WTC11 (cell line): Measurements from ENCODE around the gene ARHGAP28. TPM values are rescaled to one million over a fixed set of nuclear protein-coding genes. Genes with fewer than 3 reads are reported as not detected.
A peak's percentile ranks its signal among the peaks of the same experiment; 100 is the strongest.

Source experiments
- ATAC-seq: fragments of 200-7000 bp; cut with Tn5 transposase; 2 replicates; pipeline ENCODE4 v1.10.0; 2021; ENCODE audit warnings: mild to moderate bottlenecking, moderate library complexity
- Bru-seq: library from RNA; stranded (reverse); fragments of 400-500 nt; gene quantifications from one replicate; lab custom pipeline; 2021; lab: Mats Ljungman, UMichigan
- CTCF ChIA-PET: fragments of 300-600 bp; sonication (Branson Sonifier 250); formaldehyde crosslinking; loops from one replicate; lab custom pipeline; 2021; ENCODE audit warnings: antibody characterized with exemption; lab: Charles Lee
- POLR2A ChIA-PET: fragments of 350-600 bp; sonication (Branson Sonifier 250); formaldehyde crosslinking; loops from one replicate; lab custom pipeline; 2021; ENCODE audit warnings: antibody characterized with exemption; lab: Charles Lee
- DNase-seq: peaks from one replicate; pipeline ENCODE4 v3.0.0; 2021; ENCODE audit warnings: low spot score
- H3K27ac Mint-ChIP-seq: 2 replicates; pipeline ENCODE4 v1.8.0; 2021; ENCODE audit warnings: mixed read lengths
- H3K27me3 Mint-ChIP-seq: 2 replicates; pipeline ENCODE4 v1.8.0; 2021; ENCODE audit warnings: low read depth, mild to moderate bottlenecking, moderate library complexity, mixed read lengths
- H3K36me3 Mint-ChIP-seq: 2 replicates; pipeline ENCODE4 v1.8.0; 2021; ENCODE audit warnings: mixed read lengths
- H3K4me1 Mint-ChIP-seq: 2 replicates; pipeline ENCODE4 v1.8.0; 2022; ENCODE audit warnings: mixed read lengths
- H3K4me3 Mint-ChIP-seq: 2 replicates; pipeline ENCODE4 v1.8.0; 2021; ENCODE audit warnings: mild to moderate bottlenecking, moderate library complexity, mixed read lengths
- H3K9me3 Mint-ChIP-seq: 2 replicates; pipeline ENCODE4 v1.8.0; 2021; ENCODE audit warnings: mixed read lengths
- ATF1 ChIP-seq: sonication (generic); formaldehyde crosslinking; IDR thresholded peaks from 2 replicates; pipeline ENCODE4 v1.8.1; 2023; ENCODE audit warnings: mild to moderate bottlenecking, moderate library complexity, missing genetic modification reagents
- CDX4 ChIP-seq: fragments of 250-450 bp; sonication (Bioruptor Pico); IDR thresholded peaks from 2 replicates; pipeline ENCODE4 v1.9.0; 2021; ENCODE audit warnings: moderate library complexity, mild to moderate bottlenecking, inconsistent platforms, borderline replicate concordance
- E2F5 ChIP-seq: sonication (generic); formaldehyde crosslinking; IDR thresholded peaks from 2 replicates; pipeline ENCODE4 v1.8.1; 2022; ENCODE audit warnings: mild to moderate bottlenecking, moderate library complexity, missing genetic modification reagents
- EMX1 ChIP-seq: fragments of 250-450 bp; sonication (Bioruptor Pico); IDR thresholded peaks from 2 replicates; pipeline ENCODE4 v1.8.0; 2021; ENCODE audit warnings: mild to moderate bottlenecking
- ESRRA ChIP-seq: sonication (generic); formaldehyde crosslinking; IDR thresholded peaks from 2 replicates; pipeline ENCODE4 v1.8.1; 2022; ENCODE audit warnings: mild to moderate bottlenecking, missing genetic modification reagents, borderline replicate concordance
- ETV6 ChIP-seq: sonication (generic); formaldehyde crosslinking; IDR thresholded peaks from 2 replicates; pipeline ENCODE4 v1.8.1; 2022; ENCODE audit warnings: mild to moderate bottlenecking, missing genetic modification reagents
- FOXJ3 ChIP-seq: sonication (generic); formaldehyde crosslinking; IDR thresholded peaks from 2 replicates; pipeline ENCODE4 v1.9.0; 2021; ENCODE audit warnings: missing genetic modification reagents, mild to moderate bottlenecking, borderline replicate concordance
- FOXK1 ChIP-seq: sonication (generic); formaldehyde crosslinking; IDR thresholded peaks from 2 replicates; pipeline ENCODE4 v1.8.0; 2022; ENCODE audit warnings: mild to moderate bottlenecking, moderate library complexity, missing genetic modification reagents
- GABPB1 ChIP-seq: sonication (generic); formaldehyde crosslinking; IDR thresholded peaks from 2 replicates; pipeline ENCODE4 v1.8.1; 2023; ENCODE audit warnings: mild to moderate bottlenecking, missing genetic modification reagents
- GTF2I ChIP-seq: fragments of 250-450 bp; sonication (Bioruptor Pico); conservative IDR thresholded peaks from 2 replicates; pipeline ENCODE4 v1.4.0; 2021; ENCODE audit warnings: mild to moderate bottlenecking
- JAZF1 ChIP-seq: fragments of 250-450 bp; sonication (Bioruptor Pico); IDR thresholded peaks from 2 replicates; pipeline ENCODE4 v1.9.0; 2021; ENCODE audit warnings: moderate library complexity, mild to moderate bottlenecking, inconsistent platforms
- KAT7 ChIP-seq: sonication (generic); formaldehyde crosslinking; IDR thresholded peaks from 2 replicates; pipeline ENCODE4 v1.8.1; 2023; ENCODE audit warnings: missing genetic modification reagents, mild to moderate bottlenecking, borderline replicate concordance
- MXD4 ChIP-seq: fragments of 250-450 bp; sonication (Bioruptor Pico); IDR thresholded peaks from 2 replicates; pipeline ENCODE4 v1.8.0; 2021; ENCODE audit warnings: mild to moderate bottlenecking, moderate library complexity, borderline replicate concordance
- NR1H2 ChIP-seq: sonication (generic); formaldehyde crosslinking; IDR thresholded peaks from 2 replicates; pipeline ENCODE4 v1.9.0; 2021; ENCODE audit warnings: mild to moderate bottlenecking, moderate library complexity, missing genetic modification reagents
- NR2C2 ChIP-seq: sonication (generic); formaldehyde crosslinking; IDR thresholded peaks from 2 replicates; pipeline ENCODE4 v1.8.0; 2022; ENCODE audit warnings: mild to moderate bottlenecking, missing genetic modification reagents
- RELA ChIP-seq: sonication (generic); formaldehyde crosslinking; IDR thresholded peaks from 2 replicates; pipeline ENCODE4 v1.8.1; 2022; ENCODE audit warnings: missing genetic modification reagents, mild to moderate bottlenecking, borderline replicate concordance
- SOX15 ChIP-seq: fragments of 250-450 bp; sonication (Bioruptor Pico); IDR thresholded peaks from 2 replicates; pipeline ENCODE4 v1.9.0; 2021; ENCODE audit warnings: mild to moderate bottlenecking
- SP1 ChIP-seq: sonication (generic); formaldehyde crosslinking; conservative IDR thresholded peaks from 2 replicates; pipeline ENCODE4 v1.8.1; 2022; ENCODE audit warnings: missing genetic modification reagents
- TCF7 ChIP-seq: sonication (generic); formaldehyde crosslinking; IDR thresholded peaks from 2 replicates; pipeline ENCODE4 v1.8.0; 2022; ENCODE audit warnings: mild to moderate bottlenecking, low read depth, missing genetic modification reagents, moderate library complexity
- TEAD1 ChIP-seq: sonication (generic); formaldehyde crosslinking; IDR thresholded peaks from 2 replicates; pipeline ENCODE4 v1.8.0; 2022; ENCODE audit warnings: mild to moderate bottlenecking, missing genetic modification reagents
- TEAD4 ChIP-seq: sonication (generic); formaldehyde crosslinking; IDR thresholded peaks from 2 replicates; pipeline ENCODE4 v1.8.0; 2022; ENCODE audit warnings: mild to moderate bottlenecking, missing genetic modification reagents
- TP53 ChIP-seq: sonication (generic); formaldehyde crosslinking; IDR thresholded peaks from 2 replicates; pipeline ENCODE4 v1.8.1; 2023; ENCODE audit warnings: mild to moderate bottlenecking, missing genetic modification reagents
- ZBTB43 ChIP-seq: sonication (generic); formaldehyde crosslinking; IDR thresholded peaks from 2 replicates; pipeline ENCODE4 v1.8.1; 2023; ENCODE audit warnings: mild to moderate bottlenecking, missing genetic modification reagents
- ZNF138 ChIP-seq: sonication (generic); formaldehyde crosslinking; conservative IDR thresholded peaks from 2 replicates; pipeline ENCODE4 v1.8.1; 2022; ENCODE audit warnings: mild to moderate bottlenecking, moderate library complexity, missing genetic modification reagents
- ZNF219 ChIP-seq: sonication (generic); formaldehyde crosslinking; IDR thresholded peaks from 2 replicates; pipeline ENCODE4 v1.8.0; 2023; ENCODE audit warnings: missing genetic modification reagents, mild to moderate bottlenecking, borderline replicate concordance
- ZNF232 ChIP-seq: sonication (generic); formaldehyde crosslinking; IDR thresholded peaks from 2 replicates; pipeline ENCODE4 v1.8.0; 2022; ENCODE audit warnings: mild to moderate bottlenecking, missing genetic modification reagents
- ZNF281 ChIP-seq: sonication (generic); formaldehyde crosslinking; IDR thresholded peaks from 2 replicates; pipeline ENCODE4 v1.8.0; 2023; ENCODE audit warnings: mild to moderate bottlenecking, missing genetic modification reagents
- ZNF512 ChIP-seq: sonication (generic); formaldehyde crosslinking; IDR thresholded peaks from 2 replicates; pipeline ENCODE4 v1.8.1; 2022; ENCODE audit warnings: missing genetic modification reagents, borderline replicate concordance
- long read RNA-seq, 3 experiments: library from RNA in 1 of 3; library from capped mRNA in 1 of 3; library from polyadenylated mRNA in 1 of 3; unstranded in 2 of 3; stranded (forward) in 1 of 3; transcript quantifications; one replicate each; pipeline ENCODE4 v2.0.0, GENCODE V29; 2021
- total RNA-seq: library from RNA; stranded (reverse); gene quantifications from 3 replicates; pipeline ENCODE4 v1.2.3, GENCODE V29; 2021

Gene ARHGAP28
- total RNA-seq (10.5 to 14.8 TPM (median 10.7 TPM) in 3 replicates), Bru-seq, nascent RNA (percentile 61 among the genes with signal in this experiment)
- long read RNA-seq, experiment 1, transcript ARHGAP28-203 (18 exons, 2,295 nt): major isoform, 26 of 51 reads
- long read RNA-seq, experiment 1, partial matches to known transcripts: 3 of 51 reads
- long read RNA-seq, experiment 1, other reads (novel, unspliced or antisense): 22 of 51 reads
- long read RNA-seq, experiment 2, transcript ARHGAP28-203 (18 exons, 2,295 nt): major isoform, 5 of 18 reads
- long read RNA-seq, experiment 2, partial matches to known transcripts: 2 of 18 reads
- long read RNA-seq, experiment 2, other reads (novel, unspliced or antisense): 11 of 18 reads
- long read RNA-seq, experiment 3, partial matches to known transcripts: 0 of 1 reads
- long read RNA-seq, experiment 3, other reads (novel, unspliced or antisense): 1 of 1 reads

- no peaks in the 10 kb centered on the region for H3K9me3 Mint-ChIP-seq
- CTCF ChIA-PET: interaction anchor here (0.6 to 1.8 kb wide), 5 partner anchors 8 to 156 kb away, joined by 3 to 7 read pairs (median 3); no protein-coding TSS in a partner anchor
- H3K27me3 Mint-ChIP-seq: no peaks in the 10 kb centered on the region
- ATAC-seq (peak; percentile 74), DNase-seq (peak; percentile 81)
- H3K36me3 Mint-ChIP-seq: no peaks in the 10 kb centered on the region
- H3K4me3 Mint-ChIP-seq: peak within 1 kb of the TSS; percentile 98
- POLR2A ChIA-PET: interaction anchor here (0.5 kb wide), 2 partner anchors 88 to 154 kb away, joined by 3 to 5 read pairs; no protein-coding TSS in a partner anchor
- peak within 1 kb of the TSS; percentile 100 for H3K27ac Mint-ChIP-seq
- H3K4me1 Mint-ChIP-seq: peaks cover 58% of the 10 kb centered on the region
- TF ChIP-seq KAT7 (CRISPR knock-in tag): no peak
- no peak; the same call in 1 of the 2 replicates for TF ChIP-seq ETV6 (CRISPR knock-in tag)
- TF ChIP-seq RELA (CRISPR knock-in tag): no peak
- peak; percentile 6; the same call in 1 of the 2 replicates for TF ChIP-seq SP1 (CRISPR knock-in tag)
- no peak for TF ChIP-seq ZNF281
- no peak for TF ChIP-seq TCF7
- peak; percentile 49; the same call in 1 of the 2 replicates for TF ChIP-seq TP53 (CRISPR knock-in tag)
- TF ChIP-seq JAZF1 (CRISPR knock-in tag): no peak
- TF ChIP-seq ZNF219 (CRISPR knock-in tag): no peak
- TF ChIP-seq NR1H2 (CRISPR knock-in tag): no peak
- no peak for TF ChIP-seq EMX1
- peak; percentile 39 for TF ChIP-seq E2F5 (CRISPR knock-in tag)
- TF ChIP-seq GTF2I: no peak
- no peak for TF ChIP-seq NR2C2
- TF ChIP-seq ESRRA (CRISPR knock-in tag): no peak
- TF ChIP-seq TEAD4 (CRISPR knock-in tag): no peak
- TF ChIP-seq ZNF138 (CRISPR knock-in tag): no peak
- TF ChIP-seq ZNF232 (CRISPR knock-in tag): no peak
- TF ChIP-seq ATF1 (CRISPR knock-in tag): no peak
- peak; percentile 100 for TF ChIP-seq ZBTB43 (CRISPR knock-in tag)
- no peak for TF ChIP-seq CDX4 (CRISPR knock-in tag)
- TF ChIP-seq SOX15 (CRISPR knock-in tag): no peak
- 0 out of 2 replicates have a peak, but pooled peaks have one; percentile 15 for TF ChIP-seq MXD4 (CRISPR knock-in tag)
- TF ChIP-seq FOXJ3 (CRISPR knock-in tag): no peak
- no peak for TF ChIP-seq ZNF512 (CRISPR knock-in tag)
- no peak for TF ChIP-seq GABPB1 (CRISPR knock-in tag)
- 0 out of 2 replicates have a peak, but pooled peaks have one; percentile 40 for TF ChIP-seq TEAD1 (CRISPR knock-in tag)
- no peak; the same call in 1 of the 2 replicates for TF ChIP-seq FOXK1 (CRISPR knock-in tag)
Observed at GRCh38 chr18:6729247-6730091, at the start of gene ARHGAP28. ARHGAP28 (plus strand) TSS chr18:6729716; CDS start chr18:6729822, 106 bp downstream.
